AG09309 (cell line): ENCODE data around the gene ARL6IP5.

ENCODE experiments used
- DNase-seq: peaks from one replicate; pipeline ENCODE4 v3.0.0-alpha.2; 2010; ENCODE audit warnings: low read depth
- H3K4me3 ChIP-seq: 2 replicates; pipeline ENCODE4 v1.5.1; 2011; ENCODE audit warnings: mild to moderate bottlenecking, low read depth, low read length, moderate library complexity; ENCODE audit not compliant: control insufficient read depth
- TF ChIP-seq, protein P1 (sequence below): IDR thresholded peaks from 2 replicates; pipeline ENCODE4 v1.5.1; 2011; ENCODE audit warnings: mild to moderate bottlenecking, low read depth, low read length, inconsistent platforms; ENCODE audit not compliant: insufficient read depth, control insufficient read depth; ENCODE audit errors: missing control alignments

The ARL6IP5 gene

DNA sequence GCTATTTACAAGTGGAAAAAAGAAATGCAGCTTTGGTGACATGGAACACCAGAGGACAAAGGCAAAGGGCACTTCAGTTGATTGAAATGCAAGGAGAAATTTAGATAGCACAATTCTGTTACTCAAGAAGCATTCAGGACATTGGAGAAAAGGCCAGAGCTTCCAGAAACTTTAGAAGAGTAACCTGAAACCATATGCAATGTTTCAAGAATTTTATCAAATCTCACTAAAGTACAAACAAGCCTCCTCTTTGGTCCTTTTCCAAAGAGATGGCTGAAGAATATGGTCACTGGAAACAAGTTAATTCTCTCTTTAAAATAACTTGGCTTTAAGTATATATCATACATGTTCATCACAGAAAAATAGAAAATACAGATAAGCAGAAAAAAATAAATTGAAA lies 52.3 kb downstream of the ARL6IP5 start:
- no peak for DNase-seq
- no peak overlapping the region for H3K4me3 ChIP-seq
- TF ChIP-seq, protein P1, sequence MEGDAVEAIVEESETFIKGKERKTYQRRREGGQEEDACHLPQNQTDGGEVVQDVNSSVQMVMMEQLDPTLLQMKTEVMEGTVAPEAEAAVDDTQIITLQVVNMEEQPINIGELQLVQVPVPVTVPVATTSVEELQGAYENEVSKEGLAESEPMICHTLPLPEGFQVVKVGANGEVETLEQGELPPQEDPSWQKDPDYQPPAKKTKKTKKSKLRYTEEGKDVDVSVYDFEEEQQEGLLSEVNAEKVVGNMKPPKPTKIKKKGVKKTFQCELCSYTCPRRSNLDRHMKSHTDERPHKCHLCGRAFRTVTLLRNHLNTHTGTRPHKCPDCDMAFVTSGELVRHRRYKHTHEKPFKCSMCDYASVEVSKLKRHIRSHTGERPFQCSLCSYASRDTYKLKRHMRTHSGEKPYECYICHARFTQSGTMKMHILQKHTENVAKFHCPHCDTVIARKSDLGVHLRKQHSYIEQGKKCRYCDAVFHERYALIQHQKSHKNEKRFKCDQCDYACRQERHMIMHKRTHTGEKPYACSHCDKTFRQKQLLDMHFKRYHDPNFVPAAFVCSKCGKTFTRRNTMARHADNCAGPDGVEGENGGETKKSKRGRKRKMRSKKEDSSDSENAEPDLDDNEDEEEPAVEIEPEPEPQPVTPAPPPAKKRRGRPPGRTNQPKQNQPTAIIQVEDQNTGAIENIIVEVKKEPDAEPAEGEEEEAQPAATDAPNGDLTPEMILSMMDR, result no peak

DNA sequence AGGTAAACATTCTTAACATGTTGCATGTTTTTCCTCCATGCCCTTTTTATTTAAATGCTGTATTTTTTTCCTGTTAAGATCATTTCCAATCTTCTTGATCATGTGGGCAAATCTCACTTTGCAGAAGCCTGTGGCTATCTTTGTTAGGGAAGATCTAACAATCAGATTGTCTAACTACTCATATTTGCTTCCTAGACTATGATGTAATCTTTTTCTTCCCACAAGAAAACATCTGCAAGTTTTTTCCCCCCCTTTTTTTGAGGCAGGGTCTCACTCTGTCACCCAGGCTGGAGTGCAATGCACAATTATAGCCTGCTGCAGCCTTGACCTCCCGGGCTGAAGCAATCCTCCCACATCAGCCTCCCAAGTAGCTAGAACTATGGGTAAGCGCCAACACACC lies 52.7 kb downstream of the ARL6IP5 start:
- TF ChIP-seq, protein P1, result no peak
- DNase-seq, result no peak
- no peak overlapping the region for H3K4me3 ChIP-seq

DNA sequence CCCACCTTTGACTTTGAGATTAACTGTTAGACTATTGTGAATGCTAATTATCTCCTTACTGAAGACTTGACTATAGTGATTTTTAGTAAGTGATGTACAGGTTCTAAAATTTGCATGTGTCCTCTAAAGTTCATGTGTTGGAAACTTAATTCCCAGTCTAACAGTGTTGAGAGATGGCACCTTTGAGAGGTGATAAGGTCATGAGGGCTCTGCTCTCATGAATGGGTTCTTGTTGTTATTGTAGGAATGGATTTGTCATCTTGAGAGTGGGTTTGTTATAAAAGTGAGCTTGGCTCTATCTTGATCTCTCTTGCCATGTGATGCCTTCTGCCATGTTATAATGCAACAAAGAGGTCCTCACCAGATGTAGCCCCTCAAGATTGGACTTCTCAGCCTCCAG lies 56.6 kb downstream of the ARL6IP5 start:
- DNase-seq, result no peak
- no peak overlapping the region for H3K4me3 ChIP-seq
- TF ChIP-seq, protein P1, result no peak

DNA sequence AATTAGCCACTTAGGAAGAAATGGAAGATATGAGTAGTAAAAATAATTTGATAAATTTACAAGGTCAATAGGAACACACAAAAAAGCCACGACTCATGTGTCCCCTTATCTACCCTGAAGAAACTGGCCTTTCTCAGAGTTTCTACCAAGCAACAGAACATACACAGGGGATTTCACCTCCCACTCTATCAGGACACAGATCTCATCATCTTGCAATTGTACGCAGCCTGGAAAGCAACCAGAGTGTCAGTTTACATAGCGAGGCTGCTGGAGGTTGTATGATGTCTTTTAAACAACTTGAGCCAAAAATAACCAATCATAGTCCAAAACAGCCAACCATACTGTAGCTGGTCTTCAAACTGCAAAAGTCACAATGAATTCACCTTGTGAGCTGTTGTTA lies 57.4 kb downstream of the ARL6IP5 start:
- DNase-seq, result no peak
- H3K4me3 ChIP-seq, result no peak overlapping the region
- TF ChIP-seq, protein P1, result no peak

DNA sequence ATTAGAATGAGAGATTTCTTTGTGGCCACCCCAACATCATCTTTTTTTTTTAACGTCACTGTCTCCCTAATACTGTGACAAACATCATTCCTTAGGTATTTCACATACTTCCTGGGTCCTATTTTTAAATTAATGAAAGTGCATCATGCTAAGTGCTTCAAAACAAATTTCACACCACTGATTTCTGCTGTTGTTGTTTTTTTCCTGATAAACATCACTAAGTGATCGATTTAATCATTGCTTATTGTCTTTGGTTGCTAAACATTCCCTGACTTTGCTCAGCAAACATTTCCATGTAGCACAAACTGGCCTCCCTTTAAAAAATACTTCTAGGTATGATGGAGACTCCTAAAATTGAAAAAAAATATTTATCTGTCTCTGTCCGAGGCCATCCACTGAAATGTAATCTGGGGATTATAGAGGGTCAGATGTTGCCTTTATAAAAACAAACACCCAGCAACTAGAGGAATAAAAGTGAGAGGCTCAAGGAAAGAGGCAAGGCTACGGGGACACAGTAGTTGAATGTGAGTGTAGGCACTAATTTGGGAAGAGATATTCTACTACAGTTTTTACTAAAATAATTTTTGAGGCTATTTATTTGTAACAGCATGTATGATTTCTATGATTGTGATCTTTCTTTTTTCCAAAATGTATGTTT lies 58.2 kb downstream of the ARL6IP5 start:
- no peak overlapping the region for H3K4me3 ChIP-seq
- DNase-seq, result no peak
- TF ChIP-seq, protein P1, result no peak

DNA sequence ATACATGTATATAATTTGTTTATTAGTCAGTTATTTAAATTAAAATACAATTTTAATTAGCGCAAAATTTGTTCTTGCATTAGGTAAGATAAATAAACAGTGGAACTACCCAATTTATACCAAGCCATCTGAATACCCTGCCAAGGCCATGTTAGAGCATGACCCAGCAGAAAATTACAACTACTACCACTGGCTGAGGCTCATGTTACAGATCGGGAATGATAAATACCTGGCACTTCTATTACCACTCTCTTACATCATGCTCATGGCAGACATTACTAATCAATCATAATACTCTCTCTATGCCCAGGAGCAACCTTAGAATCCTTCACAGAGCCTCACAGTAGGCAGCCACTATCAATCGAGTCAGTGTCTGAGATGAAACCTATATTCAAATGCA lies 58.9 kb downstream of the ARL6IP5 start:
- TF ChIP-seq, protein P1, result no peak
- peak; percentile 1 for DNase-seq
- no peak overlapping the region for H3K4me3 ChIP-seq
